Ovary (tissue), 3 donors: ENCODE results near the gene EPHA1.

Source experiments
- POLR2A ChIP-seq: fragments of 450-650 bp; IDR thresholded peaks from one replicate; pipeline ENCODE4 v1.6.1; 2017; ENCODE audit warnings: antibody characterized with exemption, mild to moderate bottlenecking, moderate library complexity
- TF ChIP-seq, protein P1 (sequence below), 3 donors: fragments of 450-650 bp in 2 of 3; fragments of 200-600 bp in 1 of 3; IDR thresholded peaks; one replicate each; pipeline versions ENCODE4 v1.5.1 to v1.8.0; 2016 to 2022; ENCODE audit warnings: antibody characterized with exemption in 3 of 3, mild to moderate bottlenecking in 1 of 3
- donor health status: DM: no; HTN: no; CAD: no.

DNA sequence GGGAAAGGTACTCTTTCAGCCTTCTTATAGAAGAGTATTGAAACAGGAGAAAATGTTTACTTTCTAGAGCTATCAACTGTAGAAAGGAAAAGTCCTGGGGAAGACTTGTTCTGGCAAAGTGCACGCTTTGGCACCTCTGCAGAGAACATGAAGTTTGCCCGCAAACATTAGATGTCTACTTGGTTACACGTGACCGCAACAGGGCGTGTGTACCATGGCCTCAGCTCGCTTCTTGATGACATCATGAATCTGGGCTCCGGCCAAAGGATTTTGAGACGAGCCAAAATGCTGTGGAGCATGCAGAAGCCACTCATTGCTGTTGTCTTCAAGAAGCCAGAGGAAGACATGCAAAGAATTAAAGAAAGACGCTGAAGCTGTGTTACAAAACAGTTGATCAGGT lies 26.0 kb upstream of the EPHA1 start:
- TF ChIP-seq, protein P1, sequence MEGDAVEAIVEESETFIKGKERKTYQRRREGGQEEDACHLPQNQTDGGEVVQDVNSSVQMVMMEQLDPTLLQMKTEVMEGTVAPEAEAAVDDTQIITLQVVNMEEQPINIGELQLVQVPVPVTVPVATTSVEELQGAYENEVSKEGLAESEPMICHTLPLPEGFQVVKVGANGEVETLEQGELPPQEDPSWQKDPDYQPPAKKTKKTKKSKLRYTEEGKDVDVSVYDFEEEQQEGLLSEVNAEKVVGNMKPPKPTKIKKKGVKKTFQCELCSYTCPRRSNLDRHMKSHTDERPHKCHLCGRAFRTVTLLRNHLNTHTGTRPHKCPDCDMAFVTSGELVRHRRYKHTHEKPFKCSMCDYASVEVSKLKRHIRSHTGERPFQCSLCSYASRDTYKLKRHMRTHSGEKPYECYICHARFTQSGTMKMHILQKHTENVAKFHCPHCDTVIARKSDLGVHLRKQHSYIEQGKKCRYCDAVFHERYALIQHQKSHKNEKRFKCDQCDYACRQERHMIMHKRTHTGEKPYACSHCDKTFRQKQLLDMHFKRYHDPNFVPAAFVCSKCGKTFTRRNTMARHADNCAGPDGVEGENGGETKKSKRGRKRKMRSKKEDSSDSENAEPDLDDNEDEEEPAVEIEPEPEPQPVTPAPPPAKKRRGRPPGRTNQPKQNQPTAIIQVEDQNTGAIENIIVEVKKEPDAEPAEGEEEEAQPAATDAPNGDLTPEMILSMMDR (IDR thresholded peaks at IDR 0.05) = no peak
- no peak for TF ChIP-seq POLR2A
